ENCODE data around the gene CALHM6.

CALHM6 gene

GRCh38 chr6:116446399-116446798 lies 14.8 kb upstream of the CALHM6 start:
- no peak for DNase-seq

DNA sequence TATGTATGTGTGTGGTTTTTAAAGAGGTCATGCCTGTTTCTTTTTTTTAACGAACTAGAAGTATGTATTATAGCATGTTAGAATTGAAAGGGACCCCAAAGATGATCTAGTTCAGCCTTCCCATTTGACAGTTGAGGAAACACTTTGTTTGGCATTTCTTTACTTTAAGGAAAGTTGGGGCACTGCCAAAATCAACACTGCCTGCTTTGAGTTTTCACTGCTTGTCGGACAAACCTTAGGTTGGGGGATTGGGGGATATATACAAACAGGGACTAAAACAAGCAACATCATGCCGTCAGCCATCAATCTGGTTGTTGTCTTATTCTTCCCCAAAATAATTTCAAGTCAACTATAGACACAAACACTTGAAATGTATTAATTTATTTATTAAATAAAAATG lies 14.1 kb upstream of the CALHM6 start:
- no peak for DNase-seq

- no peak for DNase-seq
Observed at GRCh38 chr6:116447496-116448011, 13.6 kb upstream of the CALHM6 start.

DNA sequence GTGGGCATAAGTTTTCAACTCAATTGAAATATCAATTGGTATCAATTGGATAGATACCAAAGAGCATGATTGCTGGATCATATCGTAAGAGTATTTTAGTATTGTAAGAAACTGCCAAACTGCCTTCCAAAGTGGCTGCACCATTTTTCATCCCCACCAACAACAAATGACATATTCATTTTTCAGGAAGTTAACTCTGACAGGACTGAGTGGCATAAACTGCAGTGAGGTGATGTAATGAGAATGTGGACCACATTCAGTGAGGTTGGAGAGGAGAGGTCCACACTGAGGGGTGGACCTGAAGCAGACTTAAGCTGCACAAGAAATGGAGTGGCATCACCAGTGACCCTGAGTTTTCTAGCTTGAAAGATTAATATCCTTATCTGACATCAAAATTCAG lies 11.6 kb upstream of the CALHM6 start:
- DNase-seq = no peak

GRCh38 chr6:116450185-116450710 lies 10.9 kb upstream of the CALHM6 start:
- no peak for DNase-seq

GRCh38 chr6:116450769-116451740 lies 10.1 kb upstream of the CALHM6 start:
- DNase-seq = no peak

DNA sequence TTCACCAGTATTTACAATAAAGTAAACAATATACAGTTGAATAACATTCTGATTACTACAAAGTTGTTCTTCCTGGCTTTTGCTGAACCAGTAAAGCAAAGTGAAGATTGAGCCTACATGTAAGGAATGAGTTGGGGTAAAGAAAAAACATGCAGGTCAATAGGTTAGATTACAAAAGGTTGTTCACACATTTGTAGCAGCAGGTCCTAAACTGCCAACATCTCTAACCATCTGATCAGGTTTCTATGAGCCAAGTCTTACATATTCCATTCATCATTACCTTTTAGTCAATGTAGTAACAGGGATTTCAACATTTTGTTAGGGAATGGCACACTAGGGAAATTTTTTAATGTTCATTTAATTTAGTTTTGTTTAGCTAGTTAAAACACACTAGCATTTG lies 9.3 kb upstream of the CALHM6 start:
- no peak for DNase-seq

GRCh38 chr6:116452531-116452930 lies 8.6 kb upstream of the CALHM6 start:
- no peak for DNase-seq

- no peak for DNase-seq
Observed at GRCh38 chr6:116456106-116456505, 5.1 kb upstream of the CALHM6 start.

- DNase-seq = no peak
Observed at GRCh38 chr6:116456927-116457326, 4.2 kb upstream of the CALHM6 start.

- no peak for DNase-seq
Observed at GRCh38 chr6:116458264-116458663, 2.9 kb upstream of the CALHM6 start.

DNA sequence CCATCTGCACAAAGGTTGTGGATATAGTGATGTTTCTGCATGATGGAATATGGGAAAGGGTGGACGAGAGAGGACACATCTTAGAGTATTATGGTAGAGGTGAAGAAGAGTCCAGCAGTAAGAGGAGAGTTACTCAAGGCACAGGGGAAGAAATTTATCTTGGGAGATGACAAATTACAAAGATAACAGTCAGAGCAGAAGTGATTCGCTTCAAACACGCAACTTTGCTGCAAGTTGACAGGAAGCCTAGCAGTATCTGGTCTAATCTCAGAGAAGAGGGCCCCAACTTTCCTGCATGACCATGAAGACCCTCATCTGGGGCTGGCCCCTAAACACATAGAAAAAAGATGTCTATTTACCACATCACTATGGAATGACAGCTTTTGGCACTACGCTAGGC lies 1.2 kb upstream of the CALHM6 start:
- no peak for DNase-seq

- peak; percentile 71 for DNase-seq
Observed at GRCh38 chr6:116461932-116462885, 1.0 kb downstream of the CALHM6 start.

DNA sequence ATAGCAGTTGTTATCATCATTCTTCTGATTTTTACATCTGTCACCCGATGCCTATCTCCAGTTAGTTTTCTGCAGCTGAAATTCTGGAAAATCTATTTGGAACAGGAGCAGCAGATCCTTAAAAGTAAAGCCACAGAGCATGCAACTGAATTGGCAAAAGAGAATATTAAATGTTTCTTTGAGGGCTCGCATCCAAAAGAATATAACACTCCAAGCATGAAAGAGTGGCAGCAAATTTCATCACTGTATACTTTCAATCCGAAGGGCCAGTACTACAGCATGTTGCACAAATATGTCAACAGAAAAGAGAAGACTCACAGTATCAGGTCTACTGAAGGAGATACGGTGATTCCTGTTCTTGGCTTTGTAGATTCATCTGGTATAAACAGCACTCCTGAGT lies 2.1 kb downstream of the CALHM6 start:
- no peak for DNase-seq

- no peak for DNase-seq
Observed at GRCh38 chr6:116465246-116465645, 4.1 kb downstream of the CALHM6 start.

GRCh38 chr6:116467096-116467495 lies 5.9 kb downstream of the CALHM6 start:
- DNase-seq = no peak

DNA sequence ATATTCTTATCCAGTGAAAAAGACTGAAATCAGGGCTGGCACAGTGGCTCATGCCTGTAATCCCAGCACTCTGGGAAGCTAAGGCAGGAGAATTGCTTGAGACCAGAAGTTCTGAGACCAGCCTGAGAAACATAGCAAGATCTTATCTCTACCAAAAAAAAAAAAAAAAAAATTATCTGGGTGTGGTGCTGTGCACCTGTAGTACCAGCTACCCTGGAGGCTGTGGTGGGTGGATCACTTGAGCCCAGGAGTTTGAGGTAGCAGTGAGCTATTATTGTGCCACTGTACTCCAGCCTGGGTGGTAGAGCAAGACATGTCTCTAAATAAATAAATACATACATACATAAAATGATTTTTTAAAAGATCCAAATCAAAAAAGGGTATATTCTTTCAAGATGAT lies 6.3 kb downstream of the CALHM6 start:
- no peak for DNase-seq

GRCh38 chr6:116468293-116468692 lies 7.1 kb downstream of the CALHM6 start:
- no peak for DNase-seq

DNA sequence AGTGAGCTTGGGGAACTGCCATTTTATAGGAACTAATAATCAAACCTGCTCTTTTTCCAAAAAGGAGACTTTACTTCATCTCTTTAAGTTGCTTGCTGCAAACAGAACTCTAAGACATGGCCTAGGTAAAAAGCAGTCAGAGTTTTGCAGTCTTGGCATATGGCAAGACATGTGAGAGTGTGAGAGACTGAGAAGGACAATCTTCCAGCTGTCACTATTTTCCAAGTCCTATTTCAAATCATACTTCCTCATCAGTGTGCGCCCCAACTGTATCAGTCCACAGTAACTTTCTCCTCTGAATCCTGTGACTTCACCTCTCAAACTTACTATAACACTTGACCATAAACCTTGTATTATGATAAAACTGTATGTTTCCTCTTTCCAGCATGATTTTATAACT lies 10.4 kb downstream of the CALHM6 start:
- no peak for DNase-seq

DNA sequence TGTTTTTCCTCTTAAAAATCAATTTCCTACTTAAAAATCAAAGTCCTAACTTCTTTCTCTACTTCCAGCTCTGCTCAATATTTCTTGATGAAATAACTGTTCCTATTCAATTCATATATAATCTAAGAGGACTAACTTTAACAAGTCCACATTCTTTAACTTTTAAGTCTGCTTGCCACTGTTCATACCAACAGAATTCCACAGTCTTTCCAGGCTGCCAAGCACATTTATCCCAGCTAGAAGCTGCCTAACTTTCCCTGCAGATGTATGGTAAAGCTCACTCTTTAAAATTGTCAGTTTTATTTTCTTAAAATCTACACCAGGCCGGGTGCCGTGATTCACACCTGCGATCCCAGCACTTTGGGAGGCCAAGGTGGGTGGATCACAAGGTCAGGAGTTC lies 11.5 kb downstream of the CALHM6 start:
- DNase-seq = no peak

GRCh38 chr6:116475141-116475540 lies 14.0 kb downstream of the CALHM6 start:
- no peak for DNase-seq

GRCh38 chr6:116476002-116476678 lies 15.0 kb downstream of the CALHM6 start:
- no peak for DNase-seq

DNA sequence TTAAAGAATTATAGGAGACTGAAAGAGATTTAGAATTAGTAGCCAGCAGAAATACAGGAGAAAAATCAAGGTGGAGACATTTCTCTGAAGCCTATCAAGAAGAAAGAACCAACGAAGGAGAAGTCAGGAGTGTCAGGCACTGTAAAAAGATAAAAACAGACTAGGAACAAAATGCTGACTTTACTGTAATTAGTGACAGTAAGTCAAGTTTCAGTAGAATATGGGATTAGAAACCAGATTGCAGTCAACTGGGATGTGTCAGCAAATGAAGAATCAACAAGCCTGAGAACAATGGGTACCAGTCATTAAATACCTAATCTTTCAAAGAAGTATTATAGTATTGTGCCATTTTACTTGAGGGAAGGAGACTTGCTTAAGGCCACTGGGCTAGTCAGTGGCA lies 21.6 kb downstream of the CALHM6 start:
- no peak for DNase-seq
